K562 (cell line): ENCODE data around the gene RNF121. TPM values are rescaled to one million over a fixed set of nuclear protein-coding genes. Genes with fewer than 3 reads are reported as not detected.

Source experiments
- ATAC-seq: fragments of 200-7000 bp; cut with Tn5 transposase; 3 replicates; pipeline ENCODE4 v1.9.1; 2020; ENCODE audit warnings: moderate library complexity
- BruUV-seq: library from RNA; stranded (reverse); fragments of 400-500 nt; replicated peaks from 2 replicates; lab custom pipeline; 2021; lab: Mats Ljungman, UMichigan
- CTCF ChIA-PET: fragments of 300-600 bp; formaldehyde crosslinking; extraction: SDS; loops from one replicate; lab custom pipeline; 2021; ENCODE audit warnings: low intra/inter-chr PET ratio; lab: Yijun Ruan, JAX
- POLR2A ChIA-PET: fragments of 300-600, 350-650 bp; sonication (Branson Sonifier 250); formaldehyde crosslinking; extraction: SDS; loops from one replicate; lab custom pipeline; 2021; ENCODE audit warnings: antibody characterized with exemption, inconsistent platforms; lab: Yijun Ruan, JAX
- DNase-seq, 4 experiments: peaks; one replicate each; pipeline versions ENCODE4 v3.0.0 to v3.0.0-alpha.2; 2011 to 2018; ENCODE audit warnings: low spot score in 3 of 4, mixed read lengths in 3 of 4; ENCODE audit errors: extremely low read depth in 1 of 4
- FAIRE-seq: peaks from 2 replicates; lab custom pipeline; 2011; peaks lifted over from hg19 to GRCh38; lab: Jason Lieb, UNC
- H2AFZ ChIP-seq: 2 replicates; pipeline ENCODE4 v1.6.0; 2011; ENCODE audit warnings: low read depth, low read length, control low read depth, inconsistent platforms
- H3K27ac ChIP-seq: fragments of 200-600 bp; 3 replicates; pipeline ENCODE4 v1.8.0; 2011; ENCODE audit warnings: low read depth, mild to moderate bottlenecking, control low read depth, inconsistent platforms, low read length, moderate library complexity, mixed read lengths; ENCODE audit errors: extremely low read depth
- H3K27me3 ChIP-seq, 2 experiments: fragments of 300-600 bp in 1 of 2; 2 replicates in 1 of 2; 3 replicates in 1 of 2; pipeline versions ENCODE4 v1.6.0 to v1.8.0; 2011; ENCODE audit warnings: inconsistent platforms in 2 of 2, low read length in 2 of 2, mild to moderate bottlenecking in 1 of 2, mixed read lengths in 1 of 2, moderate library complexity in 1 of 2; ENCODE audit not compliant: control insufficient read depth in 2 of 2, insufficient read depth in 2 of 2
- H3K36me3 ChIP-seq: fragments of 300-600 bp; 3 replicates; pipeline ENCODE4 v1.8.0; 2011; ENCODE audit warnings: mild to moderate bottlenecking, low read length, inconsistent platforms; ENCODE audit not compliant: control insufficient read depth, insufficient read depth
- H3K4me1 ChIP-seq, 2 experiments: fragments of 200-600 bp in 1 of 2; replicated peaks in 1 of 2; 2 replicates in 1 of 2; 3 replicates in 1 of 2; pipeline versions ENCODE4 v1.5.1 to v1.8.0; 2011; ENCODE audit warnings: inconsistent platforms in 2 of 2, low read length in 2 of 2, mild to moderate bottlenecking in 1 of 2, mixed read lengths in 1 of 2, moderate library complexity in 1 of 2; ENCODE audit not compliant: control insufficient read depth in 2 of 2, insufficient read depth in 2 of 2
- H3K4me2 ChIP-seq: 2 replicates; pipeline ENCODE4 v1.6.1; 2011; ENCODE audit warnings: low read length, control low read depth, inconsistent platforms, mixed read lengths; ENCODE audit not compliant: insufficient read depth
- H3K4me3 ChIP-seq: fragments of 200-600 bp; sonication (generic), shearing (Covaris generic); 2 replicates; pipeline ENCODE4 v1.5.1; 2016; ENCODE audit warnings: control low read depth, inconsistent platforms
- H3K79me2 ChIP-seq: fragments of 200-600 bp; 3 replicates; pipeline ENCODE4 v1.8.0; 2011; ENCODE audit warnings: low read length, inconsistent platforms; ENCODE audit not compliant: control insufficient read depth, insufficient read depth
- H3K9ac ChIP-seq, 2 experiments: 2 replicates each; pipeline versions ENCODE4 v1.6.0 to v1.6.1; 2011; ENCODE audit warnings: low read depth in 2 of 2, low read length in 2 of 2, control low read depth in 1 of 2, inconsistent platforms in 1 of 2, mild to moderate bottlenecking in 1 of 2, mixed read lengths in 1 of 2; ENCODE audit not compliant: insufficient read depth in 1 of 2
- H3K9me1 ChIP-seq: one replicate; pipeline ENCODE4 v1.6.0; 2011; ENCODE audit warnings: inconsistent platforms, mild to moderate bottlenecking, low read length, moderate library complexity; ENCODE audit not compliant: control insufficient read depth, insufficient read depth
- H3K9me3 ChIP-seq: replicated peaks from 2 replicates; pipeline ENCODE4 v1.5.1; 2011; ENCODE audit warnings: low read depth, low read length, inconsistent platforms; ENCODE audit not compliant: control insufficient read depth, insufficient read depth
- H4K20me1 ChIP-seq: replicated peaks from 2 replicates; pipeline ENCODE4 v1.6.1; 2011; ENCODE audit warnings: low read length, inconsistent platforms, mixed read lengths; ENCODE audit not compliant: control insufficient read depth, insufficient read depth
- CBX5 ChIP-seq: IDR thresholded peaks from 2 replicates; pipeline ENCODE4 v1.6.1; 2014; ENCODE audit warnings: low read depth, borderline replicate concordance
- DNMT1 ChIP-seq: fragments of 450-650 bp; IDR thresholded peaks from 2 replicates; pipeline ENCODE4 v1.6.1; 2016; ENCODE audit warnings: antibody characterized with exemption, mild to moderate bottlenecking
- ELF1 ChIP-seq: fragments of 200-800 bp; sonication (Bioruptor generic); IDR thresholded peaks from 2 replicates; pipeline ENCODE4 v1.6.1; 2016; ENCODE audit warnings: missing genetic modification characterization, missing compliant biosample characterization
- HNRNPUL1 ChIP-seq: fragments of 200-400 bp; formaldehyde crosslinking; IDR thresholded peaks from 2 replicates; pipeline ENCODE4 v1.6.1; 2017; ENCODE audit warnings: low read length
- ID3 ChIP-seq, 2 experiments: fragments of 250-450 bp in 1 of 2; fragments of 450-650 bp in 1 of 2; sonication (Bioruptor Pico) in 1 of 2; IDR thresholded peaks; 2 replicates each; pipeline versions ENCODE4 v1.6.1 to v1.8.0; 2016 to 2021; ENCODE audit warnings: mild to moderate bottlenecking in 2 of 2, moderate library complexity in 2 of 2, missing compliant biosample characterization in 1 of 2, missing genetic modification characterization in 1 of 2
- LARP7 ChIP-seq: fragments of 450-650 bp; IDR thresholded peaks from 2 replicates; pipeline ENCODE4 v1.6.1; 2016
- NKRF ChIP-seq: fragments of 450-650 bp; IDR thresholded peaks from 2 replicates; pipeline ENCODE4 v1.6.1; 2016; ENCODE audit warnings: borderline replicate concordance
- TBP ChIP-seq: optimal IDR thresholded peaks from 2 replicates; pipeline ENCODE3; 2011; ENCODE audit warnings: low read depth, low read length, improper control_type of control experiment
- U2AF2 ChIP-seq: fragments of 200-400 bp; formaldehyde crosslinking; optimal IDR thresholded peaks from 2 replicates; pipeline ENCODE3; 2017; ENCODE audit warnings: low read depth, mild to moderate bottlenecking, low read length
- ZBTB8A ChIP-seq: fragments of 450-650 bp; IDR thresholded peaks from 2 replicates; pipeline ENCODE4 v1.6.1; 2018; ENCODE audit warnings: mild to moderate bottlenecking, moderate library complexity; ENCODE audit not compliant: partially characterized antibody
- ZNF143 ChIP-seq: sonication (generic); formaldehyde crosslinking; IDR thresholded peaks from 2 replicates; pipeline ENCODE4 v1.9.0; 2022; ENCODE audit warnings: mild to moderate bottlenecking, missing genetic modification reagents
- ZNF23 ChIP-seq: fragments of 250-450 bp; sonication (Bioruptor Pico); IDR thresholded peaks from 2 replicates; pipeline ENCODE4 v1.4.0; 2020; ENCODE audit warnings: mild to moderate bottlenecking
- WGBS: fragments of 100-300 bp; shearing (Covaris generic); methylation state at CpG from one replicate; pipeline ENCODE4 v1.1.6; 2016; ENCODE audit warnings: low coverage, mixed read lengths; ENCODE audit not compliant: insufficient coverage; ENCODE audit errors: missing lambda C conversion rate; 5-methylcytosine and 5-hydroxymethylcytosine counted together
- in situ Hi-C: fragments of 300-500 bp; cut with MboI; formaldehyde crosslinking; loops from 4 replicates; pipeline ENCODE4 v1.15.0; 2018; ENCODE audit warnings: inconsistent platforms, mixed read lengths
- intact Hi-C: fragments of 100-400 bp; cut with micrococcal nuclease; formaldehyde crosslinking; loops from 2 replicates; pipeline ENCODE4 v1.14.2; 2022
- polyA plus RNA-seq, 8 experiments: library from polyadenylated mRNA; depleted of rRNA in 4 of 8; stranded (reverse) in 5 of 8; unstranded in 3 of 8; fragments of >200 nt; fragmentation: Nextera tagmentation in 2 of 8; fragmentation: Illumina TruSeq in 1 of 8; extraction: Ambion mirVana in 2 of 8; extraction: Trizol in 1 of 8; gene quantifications; 2 replicates each; pipeline versions ENCODE4 v1.2.1 to v1.2.3, GENCODE V29; 2011 to 2014; ENCODE audit warnings: inconsistent platforms in 1 of 8, missing spikeins in 1 of 8
- total RNA-seq, 7 experiments: library from RNA; depleted of rRNA in 6 of 7; stranded (reverse); fragments of >200 nt in 6 of 7; fragmentation: Illumina TruSeq in 2 of 7; extraction: Trizol in 2 of 7; gene quantifications; 2 replicates each; pipeline versions ENCODE4 v1.2.1 to v1.2.3, GENCODE V29; 2011 to 2021; ENCODE audit warnings: low replicate concordance in 1 of 7
- TF ChIP-seq, protein P1 (sequence below), 2 experiments: fragments of 450-650 bp; IDR thresholded peaks; 2 replicates each; pipeline ENCODE4 v1.6.1; 2018; ENCODE audit warnings: mild to moderate bottlenecking in 2 of 2, low read depth in 1 of 2; ENCODE audit not compliant: partially characterized antibody in 2 of 2

The RNF121 gene
- total and polyA plus RNA-seq, 9 of the 15 experiments (the other 6 are each of a cell fraction or from before 2014, with no cell fraction given), result 8.0 to 63.4 (median 20.5) TPM

GRCh38 chr11:71927820-71928736 lies 768 bp upstream of the RNF121 start, which contains the start of gene XNDC1N:
Gene XNDC1N (minus strand): TSS chr11:71928594. CDS start chr11:71923353, 5,241 bp downstream.
- CTCF ChIA-PET, result no interaction called here
- peak; percentile 94 for FAIRE-seq
- TF ChIP-seq ZNF143 (CRISPR knock-in tag), result peak; percentile 96
- no peak for TF ChIP-seq ID3 (CRISPR knock-in tag; IDR thresholded peaks at IDR 0.05)
- TF ChIP-seq ID3 (tag; IDR thresholded peaks at IDR 0.05), result peak; percentile 31; the same call in 1 of the 2 replicates
- TF ChIP-seq TBP, result peak; percentile 55
- TF ChIP-seq DNMT1, result no peak
- no peak for TF ChIP-seq CBX5
- TF ChIP-seq ZBTB8A, result no peak
- TF ChIP-seq ELF1 (tag), result peak; percentile 96
- peak; percentile 86; the same call in 1 of the 2 replicates for TF ChIP-seq LARP7
- TF ChIP-seq U2AF2, result no peak
- TF ChIP-seq, protein P1, sequence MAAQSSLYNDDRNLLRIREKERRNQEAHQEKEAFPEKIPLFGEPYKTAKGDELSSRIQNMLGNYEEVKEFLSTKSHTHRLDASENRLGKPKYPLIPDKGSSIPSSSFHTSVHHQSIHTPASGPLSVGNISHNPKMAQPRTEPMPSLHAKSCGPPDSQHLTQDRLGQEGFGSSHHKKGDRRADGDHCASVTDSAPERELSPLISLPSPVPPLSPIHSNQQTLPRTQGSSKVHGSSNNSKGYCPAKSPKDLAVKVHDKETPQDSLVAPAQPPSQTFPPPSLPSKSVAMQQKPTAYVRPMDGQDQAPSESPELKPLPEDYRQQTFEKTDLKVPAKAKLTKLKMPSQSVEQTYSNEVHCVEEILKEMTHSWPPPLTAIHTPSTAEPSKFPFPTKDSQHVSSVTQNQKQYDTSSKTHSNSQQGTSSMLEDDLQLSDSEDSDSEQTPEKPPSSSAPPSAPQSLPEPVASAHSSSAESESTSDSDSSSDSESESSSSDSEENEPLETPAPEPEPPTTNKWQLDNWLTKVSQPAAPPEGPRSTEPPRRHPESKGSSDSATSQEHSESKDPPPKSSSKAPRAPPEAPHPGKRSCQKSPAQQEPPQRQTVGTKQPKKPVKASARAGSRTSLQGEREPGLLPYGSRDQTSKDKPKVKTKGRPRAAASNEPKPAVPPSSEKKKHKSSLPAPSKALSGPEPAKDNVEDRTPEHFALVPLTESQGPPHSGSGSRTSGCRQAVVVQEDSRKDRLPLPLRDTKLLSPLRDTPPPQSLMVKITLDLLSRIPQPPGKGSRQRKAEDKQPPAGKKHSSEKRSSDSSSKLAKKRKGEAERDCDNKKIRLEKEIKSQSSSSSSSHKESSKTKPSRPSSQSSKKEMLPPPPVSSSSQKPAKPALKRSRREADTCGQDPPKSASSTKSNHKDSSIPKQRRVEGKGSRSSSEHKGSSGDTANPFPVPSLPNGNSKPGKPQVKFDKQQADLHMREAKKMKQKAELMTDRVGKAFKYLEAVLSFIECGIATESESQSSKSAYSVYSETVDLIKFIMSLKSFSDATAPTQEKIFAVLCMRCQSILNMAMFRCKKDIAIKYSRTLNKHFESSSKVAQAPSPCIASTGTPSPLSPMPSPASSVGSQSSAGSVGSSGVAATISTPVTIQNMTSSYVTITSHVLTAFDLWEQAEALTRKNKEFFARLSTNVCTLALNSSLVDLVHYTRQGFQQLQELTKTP (IDR thresholded peaks at IDR 0.05; ENCODE audit: low read depth in 1 of 2, partially characterized antibody in 2 of 2), result peak; percentile 27 to 90
- TF ChIP-seq HNRNPUL1, result no peak
- peak; percentile 68; the same call in 1 of the 2 replicates for TF ChIP-seq NKRF
- TF ChIP-seq ZNF23 (CRISPR knock-in tag), result no peak

More at GRCh38 chr11:71927820-71928736, 768 bp upstream of the RNF121 start, which contains the start of gene XNDC1N:
- 0 out of 2 replicates have a peak, but pooled peaks cover 9% of the 10 kb centered on the region for H4K20me1 ChIP-seq
- H3K9me3 ChIP-seq, result no peaks in the 10 kb centered on the region
- in situ Hi-C loops, result no loop called here
- H3K36me3 ChIP-seq, result peaks cover 19% of the 10 kb centered on the region; the same call in 2 of the 3 replicates
- ATAC-seq (peak; percentile 89), DNase-seq (peak; percentile 80 to 90 (median 82))
- peaks cover 61% of the 10 kb centered on the region for H3K79me2 ChIP-seq
- H3K4me1 ChIP-seq, result peaks cover 6 to 10% of the 10 kb centered on the region in 2 experiments; a peak in 2 of 5 replicates
- peak within 1 kb of the TSS; percentile 97 for H3K9ac ChIP-seq
- H3K9me1 ChIP-seq, result no peaks in the 10 kb centered on the region
- peak within 1 kb of the TSS; percentile 99 for H3K27ac ChIP-seq
- POLR2A ChIA-PET, result interaction anchor here (0.6 to 6.9 kb wide), 13 partner anchors 8 to 316 kb away, joined by 3 to 55 read pairs (median 3); partner anchors contain the start of gene ANAPC15
- BruUV-seq, result TSS peak; percentile 85
- H3K4me3 ChIP-seq, result peak within 1 kb of the TSS; percentile 53
- peak within 1 kb of the TSS; percentile 82 for H3K4me2 ChIP-seq
- under 1% methylated on average over 40 of the region's 40 CpGs for WGBS
- intact Hi-C loops, result no loop called here
- no peaks in the 10 kb centered on the region for H3K27me3 ChIP-seq
- peak within 1 kb of the TSS; percentile 99 for H2AFZ ChIP-seq
